ENCODE results near the gene GUCY1A2.

GRCh38 chr11:106828976-106829375 lies 189.3 kb downstream of the GUCY1A2 start:
- TF ChIP-seq CTCF (IDR thresholded peaks at IDR 0.05) (no peak), POLR2A (IDR thresholded peaks at IDR 0.05) (no peak)
